Inflammatory macrophage treated with lipopolysaccharide for 1 hour (primary cell): ENCODE results near the gene ERC2.

Experiments used
- DNase-seq, 2 donors: peaks; one replicate each; pipeline ENCODE4 v3.0.0-alpha.2; 2020 to 2022

ERC2 gene

DNA sequence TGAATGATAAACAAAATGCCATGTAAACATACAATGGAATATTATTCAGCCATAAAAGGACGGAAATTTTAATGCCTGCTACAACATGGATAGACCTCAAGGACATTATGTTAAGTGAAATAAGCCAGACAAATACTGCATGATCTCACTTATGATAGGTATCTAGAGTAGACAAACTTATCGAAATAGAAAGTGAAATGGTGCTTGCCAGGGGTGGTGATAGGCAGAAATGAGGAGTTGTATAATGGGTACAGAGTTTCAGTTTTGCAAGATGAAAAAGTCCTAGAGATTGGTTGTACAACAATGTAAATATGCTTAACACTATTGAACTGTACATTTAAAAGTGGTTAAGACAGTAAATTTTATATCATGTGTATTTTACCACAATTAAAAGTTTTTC is 287.8 kb downstream of the ERC2 start:
- no peak for DNase-seq

DNA sequence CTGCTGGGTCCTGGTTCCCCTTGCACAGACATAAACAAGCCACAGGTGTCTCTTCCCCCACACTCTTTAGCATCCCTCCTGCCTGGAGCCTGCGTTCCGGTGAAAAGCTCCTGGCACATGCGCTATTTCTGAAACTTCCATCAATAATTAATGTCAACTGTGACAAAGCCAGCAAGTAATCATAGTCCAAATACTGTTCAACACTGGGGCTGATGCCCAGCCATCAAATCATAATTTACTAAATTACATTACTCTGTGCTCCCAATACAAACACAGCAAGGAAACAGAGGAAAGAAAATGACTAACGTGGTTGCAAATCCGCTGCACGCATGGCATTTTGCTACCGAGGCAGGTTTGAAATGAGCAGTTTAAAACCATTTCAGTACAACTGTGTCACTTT is 294.7 kb downstream of the ERC2 start:
- no peak for DNase-seq

DNA sequence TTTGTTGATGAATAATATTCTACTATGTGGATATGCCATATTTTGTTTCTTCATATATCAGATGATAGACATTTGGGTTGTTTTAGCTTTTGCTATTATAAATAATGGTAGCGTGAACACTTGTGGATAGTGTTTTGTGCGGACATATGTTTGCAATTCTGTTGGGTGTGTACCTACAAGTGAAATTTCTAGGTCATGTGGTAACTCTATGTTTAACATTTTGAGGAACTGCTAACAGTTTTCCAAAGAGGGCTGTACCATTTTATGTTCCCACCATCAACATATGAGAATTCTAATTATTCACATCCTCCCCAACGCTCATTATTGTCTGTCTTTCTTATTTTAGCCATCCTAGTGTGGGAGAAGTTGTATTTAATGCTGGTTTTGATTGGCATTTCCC is 303.8 kb downstream of the ERC2 start:
- DNase-seq = no peak

DNA sequence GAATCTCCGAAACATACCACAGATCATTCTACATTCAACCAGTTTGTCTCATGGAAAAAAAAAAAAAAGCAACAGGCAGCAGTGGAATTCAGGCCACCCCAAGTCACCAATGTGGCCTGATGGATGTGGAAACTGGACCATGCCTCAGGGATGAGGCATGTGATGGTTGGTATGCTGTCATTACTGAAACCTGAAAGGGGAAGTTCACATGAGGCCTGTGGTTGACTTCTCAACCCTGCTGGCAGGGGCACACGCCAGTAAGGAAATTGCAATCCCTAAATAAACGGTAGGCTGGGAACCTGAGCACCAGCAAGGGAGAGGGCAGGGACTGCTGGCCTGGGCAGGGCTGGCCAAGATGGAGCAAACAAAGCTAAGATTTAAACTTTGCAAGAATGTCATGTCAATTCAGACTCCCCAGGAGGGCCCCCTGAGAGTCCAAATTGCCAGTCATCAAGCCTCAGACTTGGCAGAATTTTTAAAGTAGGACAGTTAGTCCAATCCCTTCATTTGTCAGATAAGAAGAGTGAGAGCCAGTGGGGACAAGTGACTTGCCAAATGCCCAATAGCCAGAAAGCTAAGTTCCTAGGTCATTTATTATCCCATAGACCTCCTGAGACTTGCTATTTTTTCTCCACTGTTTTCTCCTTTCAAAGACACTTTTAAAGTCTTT is 310.4 kb downstream of the ERC2 start:
- peak; percentile 74 to 87 for DNase-seq

DNA sequence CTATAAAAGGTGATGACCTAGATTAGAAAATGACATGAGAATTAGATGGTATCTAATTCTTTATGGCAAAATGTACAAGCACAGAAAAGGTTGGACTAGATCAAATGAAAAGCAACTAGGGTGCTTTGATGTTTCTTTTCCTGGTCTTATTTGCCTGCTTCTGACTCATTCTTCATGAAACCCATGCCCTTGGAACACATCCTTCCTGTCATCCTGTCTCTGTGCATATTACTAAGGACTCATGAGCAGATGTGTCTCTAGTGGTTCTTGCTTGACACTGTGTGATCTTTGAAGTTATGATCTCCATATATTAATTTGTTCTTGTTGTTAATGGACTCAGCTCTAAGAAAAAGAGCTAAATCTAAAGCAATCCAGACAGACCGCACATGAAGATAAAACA is 314.0 kb downstream of the ERC2 start:
- no peak for DNase-seq

DNA sequence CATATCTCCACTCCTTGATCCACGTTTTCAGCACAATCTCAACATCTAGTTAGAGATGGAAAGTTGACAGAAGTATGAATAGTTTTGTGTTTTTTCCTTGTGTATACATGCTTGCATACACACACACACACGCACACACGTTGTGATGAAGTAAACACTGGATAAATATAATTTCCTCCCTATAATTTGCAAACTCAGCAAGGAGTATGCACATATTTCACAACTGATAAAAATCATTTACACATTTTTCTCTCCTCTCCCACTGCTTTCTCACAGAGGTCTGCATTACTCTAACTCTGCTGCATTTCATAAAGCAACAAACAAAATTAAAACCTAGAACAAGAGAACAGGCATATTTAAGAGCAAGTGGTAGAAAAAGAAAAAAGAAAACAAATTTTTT is 320.9 kb downstream of the ERC2 start:
- DNase-seq = no peak

DNA sequence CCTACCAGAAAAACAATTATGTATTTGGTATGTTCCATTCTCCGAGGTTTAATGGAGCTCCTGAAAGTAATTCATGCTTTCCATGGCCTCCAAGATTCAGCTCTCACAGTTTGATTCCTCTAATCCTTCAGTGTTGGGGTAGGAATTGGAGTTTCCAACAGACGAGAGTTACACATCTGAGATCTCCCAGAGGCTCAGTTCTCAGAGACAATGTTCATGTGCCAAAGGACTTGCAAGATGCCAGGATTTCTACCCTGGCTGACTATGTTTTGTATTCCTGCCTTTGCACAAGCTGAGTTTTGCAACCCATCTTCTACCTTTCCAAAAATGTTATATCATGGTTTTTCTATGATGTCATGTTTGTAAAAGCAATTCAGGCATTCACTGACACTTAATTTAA is 322.9 kb downstream of the ERC2 start:
- no peak for DNase-seq

DNA sequence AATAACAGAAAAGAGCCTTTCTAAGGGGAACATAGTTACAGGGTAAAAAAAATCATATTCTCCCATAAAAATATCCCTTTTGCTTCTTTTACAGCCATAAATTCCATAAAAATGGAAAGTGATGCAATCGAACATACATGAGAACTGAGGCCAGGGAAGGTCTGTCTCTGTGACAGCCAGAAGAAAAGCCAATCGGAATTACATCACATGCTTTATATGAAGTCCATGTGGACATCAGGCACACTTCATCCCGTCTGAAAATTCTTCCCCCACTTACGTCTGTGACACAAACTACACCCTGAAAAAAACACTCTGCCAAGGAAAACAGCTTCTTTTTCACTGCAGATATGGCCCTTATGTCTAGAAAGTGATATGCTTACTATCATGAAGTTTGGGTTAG is 323.5 kb downstream of the ERC2 start:
- no peak for DNase-seq

DNA sequence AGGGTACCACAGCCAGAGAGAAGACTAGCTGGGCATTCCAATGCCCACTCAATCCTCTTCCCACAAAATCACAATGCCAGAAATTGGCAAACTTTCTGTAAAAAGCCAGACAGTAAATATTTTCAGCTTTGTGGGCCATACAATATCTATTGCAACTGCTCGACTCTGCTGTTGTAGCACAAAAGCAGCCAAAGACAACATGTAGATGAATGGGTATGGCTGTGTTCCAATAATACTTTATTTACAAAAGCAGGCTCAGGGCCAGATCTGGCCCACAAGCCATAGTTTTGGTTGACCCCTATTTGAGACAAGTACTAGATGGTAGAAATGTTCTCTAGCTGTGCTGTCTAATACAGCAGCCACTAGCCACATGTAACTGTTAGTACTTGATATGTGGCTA is 330.9 kb downstream of the ERC2 start:
- no peak for DNase-seq

DNA sequence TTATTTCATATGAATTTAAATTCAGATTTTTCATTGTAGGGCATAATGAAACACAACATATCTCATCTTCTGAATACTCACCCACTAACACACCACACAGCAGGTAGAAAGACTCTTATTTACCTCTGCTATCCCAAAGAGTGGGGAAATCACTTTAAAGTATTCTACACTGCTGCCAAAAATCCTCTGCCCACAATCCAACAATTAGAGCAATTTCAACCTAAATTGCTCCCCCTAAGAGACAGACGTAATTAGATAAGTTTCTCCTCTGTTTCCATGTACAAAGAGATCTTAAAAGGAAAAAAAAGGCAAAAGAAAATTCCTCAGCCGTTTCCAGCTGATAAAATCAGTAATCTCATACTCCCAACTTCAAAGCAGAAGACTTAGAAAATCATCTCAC is 331.8 kb downstream of the ERC2 start:
- no peak for DNase-seq

DNA sequence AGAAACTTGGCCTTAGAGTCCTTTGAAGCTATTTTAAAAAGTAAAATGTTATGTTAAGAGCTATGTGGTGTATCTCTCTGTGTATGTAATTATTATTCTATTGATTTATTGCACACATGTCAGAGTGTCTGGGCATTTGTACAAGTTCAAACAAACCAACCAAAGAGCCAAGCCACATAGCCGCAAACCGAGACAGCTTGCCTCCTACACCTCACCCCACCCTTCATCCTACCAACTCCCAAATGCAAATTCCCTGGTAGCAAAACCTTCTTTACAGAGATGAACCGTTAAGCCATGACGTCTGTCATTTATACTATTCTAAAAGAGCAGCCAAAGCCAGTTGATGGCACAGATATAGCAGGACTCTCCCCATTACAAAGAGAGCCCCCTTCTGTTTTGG is 332.3 kb downstream of the ERC2 start:
- no peak for DNase-seq

DNA sequence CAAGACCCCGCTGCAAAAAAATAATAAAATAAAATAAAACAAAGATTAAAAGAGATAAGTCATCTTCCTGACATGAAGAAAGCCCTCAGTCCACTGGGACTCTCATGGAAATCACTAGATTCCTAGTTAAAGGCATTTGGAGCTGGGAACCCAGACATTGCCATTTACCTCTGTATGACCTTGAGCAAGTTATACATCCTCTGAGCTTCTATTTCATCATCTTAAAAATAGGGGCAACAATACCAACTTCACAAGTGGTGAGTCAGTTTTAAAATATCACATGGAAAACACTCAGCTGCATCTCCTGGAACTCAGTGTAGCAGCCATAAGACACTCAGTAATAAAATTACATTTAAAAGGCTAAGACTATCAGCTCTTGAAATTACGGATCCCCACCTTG is 334.8 kb downstream of the ERC2 start:
- DNase-seq = no peak

DNA sequence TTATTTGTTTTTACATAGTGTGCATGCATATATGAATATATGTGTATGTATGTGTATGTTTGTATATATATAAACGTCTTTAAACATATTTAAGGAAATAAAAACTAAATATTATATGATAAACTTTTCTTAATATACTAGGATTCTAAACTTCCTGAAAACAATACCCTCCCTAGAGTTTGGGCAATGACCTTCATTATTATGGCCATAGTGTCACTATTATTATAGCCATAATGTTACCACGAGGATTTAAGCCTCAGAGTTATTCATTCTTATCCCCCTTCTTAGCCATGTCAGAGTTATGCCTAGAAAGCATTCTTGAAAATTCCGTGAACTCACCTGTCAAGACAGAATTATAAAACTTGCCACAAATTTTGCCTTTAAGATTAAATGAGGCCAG is 335.5 kb downstream of the ERC2 start:
- no peak for DNase-seq

DNA sequence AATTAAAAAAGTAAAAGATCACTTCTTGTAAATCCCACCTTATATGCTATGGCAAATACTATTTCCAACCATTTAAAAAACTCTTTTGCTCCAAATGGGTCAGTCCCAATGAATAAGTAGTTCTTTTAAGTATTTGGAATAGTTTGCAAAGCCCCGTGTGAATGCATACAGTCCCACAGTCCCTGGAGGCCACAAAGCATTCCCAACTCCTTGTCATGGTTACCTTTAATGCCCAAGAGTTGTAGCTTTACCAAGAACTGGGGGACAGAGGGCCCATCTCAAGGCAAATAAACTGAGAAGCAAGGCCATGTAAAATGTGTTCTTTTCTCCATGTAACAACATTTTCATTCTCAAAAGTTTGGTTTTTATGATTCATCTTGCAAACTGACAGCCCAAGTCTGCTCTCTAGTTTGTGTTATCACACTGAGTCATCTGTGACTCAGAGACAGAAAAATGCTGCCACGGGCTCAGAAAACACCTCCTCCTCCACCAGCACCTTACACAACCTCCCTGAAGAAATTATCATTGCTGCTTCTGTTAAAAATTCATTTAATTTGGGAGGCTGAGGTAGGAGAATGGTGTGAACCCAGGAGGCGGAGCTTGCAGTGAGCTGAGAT is 336.2 kb downstream of the ERC2 start:
- DNase-seq = peak; percentile 20 to 22

DNA sequence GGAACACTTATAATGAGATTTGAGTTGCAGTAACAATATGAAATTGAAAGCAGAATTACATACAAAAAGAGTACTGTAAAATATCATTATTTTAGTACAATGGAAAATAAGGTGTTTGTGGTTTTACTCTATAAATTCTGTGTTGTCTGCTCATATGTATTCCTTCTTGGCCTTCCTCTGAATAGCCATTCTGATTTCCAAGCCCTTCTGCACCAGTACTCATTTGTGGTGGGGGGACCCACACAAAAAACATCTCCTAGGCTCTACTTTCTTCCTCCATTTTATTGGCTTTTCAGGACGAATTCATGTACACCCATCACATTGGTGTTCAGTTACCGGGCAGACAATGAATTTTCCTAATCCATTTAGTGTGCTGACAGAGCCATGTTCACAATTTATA is 338.2 kb downstream of the ERC2 start:
- no peak for DNase-seq

DNA sequence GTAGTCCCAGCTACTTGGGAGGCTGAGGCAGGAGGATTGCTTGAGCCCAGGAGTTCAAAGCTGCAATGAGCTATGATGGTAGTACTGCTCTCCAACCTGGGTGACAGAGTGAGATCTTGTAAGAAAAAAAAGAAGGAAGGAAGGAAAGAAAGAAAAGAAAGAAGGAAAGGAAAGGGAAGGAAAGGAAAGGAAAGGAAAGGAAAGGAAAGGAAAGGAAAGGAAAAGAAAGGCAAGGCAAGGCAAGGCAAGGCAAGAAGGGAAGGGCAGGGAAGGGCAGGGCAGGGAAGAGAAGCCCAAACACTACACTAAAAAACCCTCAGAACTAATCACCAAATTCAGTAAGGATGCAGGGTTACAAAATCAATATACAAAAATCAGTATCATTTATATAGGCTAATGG is 341.6 kb downstream of the ERC2 start:
- DNase-seq = no peak

DNA sequence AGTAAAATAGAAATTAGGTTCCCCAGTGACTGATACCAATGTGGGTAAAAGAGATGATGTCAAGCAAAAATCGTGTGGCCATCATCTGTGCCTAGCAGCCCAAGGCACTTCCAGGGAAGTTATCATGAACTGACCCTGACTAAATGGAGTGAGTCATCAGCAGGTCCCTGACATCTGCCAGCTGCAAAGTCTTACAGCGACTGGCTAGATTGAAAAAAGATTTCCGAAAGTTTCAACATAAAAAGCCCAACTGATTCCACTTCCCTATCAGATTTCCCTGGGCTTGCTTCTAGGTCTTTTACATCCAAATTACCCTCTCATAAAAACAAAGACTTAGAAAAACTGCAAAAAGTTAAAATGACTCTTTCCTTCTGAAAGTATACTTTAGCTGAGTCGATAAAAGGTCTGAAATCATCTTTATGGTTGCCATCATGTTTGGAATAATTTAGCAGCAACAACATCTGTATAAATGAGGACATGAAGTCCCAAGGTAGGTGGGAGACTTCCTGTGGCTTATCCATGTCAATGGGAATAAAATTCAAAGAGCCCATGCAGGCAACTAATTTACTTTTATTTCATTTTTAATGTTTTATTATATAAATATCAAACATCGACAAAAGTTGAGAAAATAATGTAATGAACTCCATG is 342.8 kb downstream of the ERC2 start:
- DNase-seq = peak; percentile 20 to 40

DNA sequence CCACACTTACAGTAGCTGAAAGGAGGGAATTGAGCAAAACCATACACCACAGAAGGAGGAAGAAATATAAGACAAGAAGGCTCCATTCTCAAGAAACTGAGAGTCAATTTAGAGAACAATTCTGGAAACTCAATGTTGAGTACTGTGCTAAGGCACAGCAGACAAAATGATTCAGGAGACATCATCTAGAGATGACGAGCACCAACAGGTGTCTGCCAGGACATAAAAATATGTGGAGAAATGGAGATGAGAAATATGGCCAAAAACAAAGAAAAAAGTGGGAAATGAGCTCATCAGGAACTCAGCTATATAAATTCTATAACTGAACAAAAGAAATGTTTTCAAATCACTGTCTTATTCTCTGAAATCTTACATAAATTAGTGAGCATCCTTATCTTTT is 343.7 kb downstream of the ERC2 start:
- no peak for DNase-seq

DNA sequence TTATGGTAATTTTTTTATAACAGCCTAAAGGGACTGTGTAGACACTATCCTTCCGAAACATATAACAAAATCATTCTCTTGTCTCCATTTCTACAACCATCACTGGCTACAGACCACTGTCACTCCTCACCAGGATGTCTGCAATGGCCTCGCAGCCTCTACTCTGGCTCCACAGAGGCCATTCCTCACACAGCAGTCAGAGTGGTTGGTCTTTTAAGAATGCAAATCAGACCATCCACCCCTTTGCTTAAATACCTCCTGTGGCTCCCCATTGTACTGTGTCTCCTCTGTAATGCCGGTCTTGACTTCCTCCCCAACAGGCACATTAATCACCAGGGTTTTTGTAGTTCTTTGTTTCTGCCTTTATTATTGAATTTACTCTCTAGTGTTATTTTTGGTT is 344.8 kb downstream of the ERC2 start:
- DNase-seq = no peak

DNA sequence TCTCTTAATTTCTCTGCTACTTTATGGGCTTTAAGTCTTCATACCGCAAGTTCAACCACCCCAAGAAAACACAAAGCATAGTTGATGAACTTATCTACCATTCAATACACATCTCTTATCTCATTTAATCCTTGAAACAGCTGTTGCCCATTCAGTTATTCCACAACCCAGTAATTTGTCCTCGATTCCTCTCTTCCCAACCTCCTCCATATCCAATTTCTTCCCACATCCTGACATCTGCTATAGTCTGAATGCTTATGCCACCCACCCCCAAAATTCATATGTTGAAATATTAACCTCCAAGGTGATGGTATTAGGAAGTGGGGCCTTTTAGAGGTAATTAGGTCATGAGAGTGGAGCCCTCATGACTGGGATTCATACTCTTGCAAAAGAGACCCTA is 345.4 kb downstream of the ERC2 start:
- DNase-seq = no peak

DNA sequence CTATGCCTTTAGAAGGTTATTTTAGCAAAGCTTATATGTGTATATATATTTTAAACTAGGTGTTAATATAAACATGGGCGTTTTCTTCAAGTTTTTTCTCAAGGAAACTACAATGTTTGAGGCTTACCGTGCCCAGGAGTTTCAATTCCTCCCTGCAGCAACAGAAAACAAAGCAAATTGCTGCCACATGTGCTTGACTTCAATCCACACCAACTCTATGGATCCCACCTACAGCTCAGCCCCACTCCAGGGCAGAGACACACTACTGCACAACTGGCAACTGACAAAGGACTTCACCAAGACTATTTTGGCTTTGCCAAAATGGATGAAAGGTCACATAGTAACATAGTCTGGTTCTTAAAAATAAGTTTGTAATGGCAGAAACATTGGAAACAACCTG is 346.6 kb downstream of the ERC2 start:
- no peak for DNase-seq

DNA sequence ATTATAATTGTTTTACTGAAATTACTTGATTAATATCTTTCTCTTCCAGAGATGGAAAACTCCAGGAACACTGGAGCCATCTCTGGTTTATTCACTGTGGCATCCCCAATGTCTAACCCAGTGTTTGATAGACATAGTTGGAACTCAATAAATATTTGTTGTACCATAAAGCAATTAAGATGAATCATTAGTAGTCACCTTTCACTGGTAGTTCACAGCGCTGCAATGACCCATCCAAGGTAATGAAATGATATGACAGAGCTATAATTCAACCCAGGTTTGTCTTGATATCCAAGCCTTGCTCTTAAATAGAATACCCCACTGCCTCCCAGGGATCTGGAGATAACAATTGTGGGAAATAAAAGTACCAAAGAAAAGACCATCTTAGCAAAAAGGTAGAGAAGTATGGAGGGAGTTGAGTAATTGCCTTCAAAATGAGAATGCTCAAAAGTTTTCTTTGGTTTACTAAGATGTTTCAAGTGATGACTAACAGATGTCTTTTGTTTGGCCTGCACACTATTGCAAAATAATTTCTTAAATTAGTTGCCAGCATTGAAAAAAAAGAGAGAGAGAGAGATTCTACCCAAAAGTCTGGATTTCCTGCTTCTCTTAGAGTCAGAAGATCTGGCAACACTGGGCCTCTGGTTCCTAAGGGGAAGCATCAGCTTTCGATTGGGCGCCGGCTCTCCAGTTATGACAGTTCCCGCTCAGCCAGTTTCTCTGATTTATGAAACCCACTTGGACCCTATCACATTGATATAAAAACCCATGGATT is 348.5 kb downstream of the ERC2 start:
- peak in 1 of 2 donors; percentile 10 for DNase-seq

DNA sequence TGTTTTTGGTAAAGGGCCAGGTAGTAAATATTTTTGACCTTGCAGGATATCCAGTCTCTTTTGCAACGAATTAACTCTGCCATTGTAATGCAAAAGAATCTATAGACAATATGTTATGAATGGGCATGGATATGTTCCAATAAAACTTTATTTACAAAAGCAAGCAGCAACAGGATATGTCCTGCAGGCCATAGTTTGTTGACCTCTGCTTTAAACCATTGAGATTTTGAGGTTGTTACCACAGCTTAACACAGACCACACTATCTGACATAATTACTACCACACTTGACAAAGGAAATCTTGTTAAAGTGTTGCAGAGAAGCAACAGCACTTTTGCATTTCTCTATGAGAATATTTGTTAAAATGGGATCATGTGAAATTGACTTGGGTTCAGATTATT is 349.3 kb downstream of the ERC2 start:
- no peak for DNase-seq

DNA sequence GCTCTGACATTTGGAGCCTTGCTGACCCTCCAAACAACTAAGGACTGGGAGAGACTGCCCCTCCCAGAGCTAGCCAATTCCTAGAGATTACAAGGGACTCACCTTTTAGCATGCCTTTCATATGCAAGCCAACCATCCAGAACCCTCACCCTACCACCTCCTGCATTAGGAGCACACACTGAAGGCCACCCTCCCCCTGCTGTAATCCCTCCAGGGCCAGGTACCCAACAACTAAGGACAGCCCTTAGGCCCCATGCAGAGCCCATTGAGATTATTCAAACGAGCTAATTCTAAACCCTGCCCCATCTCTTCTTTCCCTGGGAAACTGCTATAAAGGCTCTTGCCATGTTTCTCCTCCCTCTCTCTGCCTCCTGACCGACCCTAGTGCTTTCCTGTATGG is 352.6 kb downstream of the ERC2 start:
- no peak for DNase-seq
